GM18907 (cell line): ENCODE results near the gene MYLK2.
"Not testable (repeated sequence)": the region's sequence is repeated elsewhere in the genome, so short reads cannot be mapped to it uniquely, and the experiment has no call there.

Source experiments
- ATAC-seq: cut with Tn5 transposase; IDR thresholded peaks from one replicate; pipeline ENCODE4 v1.9.1; 2021; ENCODE audit warnings: mild to moderate bottlenecking, moderate library complexity; ENCODE audit not compliant: unreplicated experiment

The MYLK2 gene

DNA sequence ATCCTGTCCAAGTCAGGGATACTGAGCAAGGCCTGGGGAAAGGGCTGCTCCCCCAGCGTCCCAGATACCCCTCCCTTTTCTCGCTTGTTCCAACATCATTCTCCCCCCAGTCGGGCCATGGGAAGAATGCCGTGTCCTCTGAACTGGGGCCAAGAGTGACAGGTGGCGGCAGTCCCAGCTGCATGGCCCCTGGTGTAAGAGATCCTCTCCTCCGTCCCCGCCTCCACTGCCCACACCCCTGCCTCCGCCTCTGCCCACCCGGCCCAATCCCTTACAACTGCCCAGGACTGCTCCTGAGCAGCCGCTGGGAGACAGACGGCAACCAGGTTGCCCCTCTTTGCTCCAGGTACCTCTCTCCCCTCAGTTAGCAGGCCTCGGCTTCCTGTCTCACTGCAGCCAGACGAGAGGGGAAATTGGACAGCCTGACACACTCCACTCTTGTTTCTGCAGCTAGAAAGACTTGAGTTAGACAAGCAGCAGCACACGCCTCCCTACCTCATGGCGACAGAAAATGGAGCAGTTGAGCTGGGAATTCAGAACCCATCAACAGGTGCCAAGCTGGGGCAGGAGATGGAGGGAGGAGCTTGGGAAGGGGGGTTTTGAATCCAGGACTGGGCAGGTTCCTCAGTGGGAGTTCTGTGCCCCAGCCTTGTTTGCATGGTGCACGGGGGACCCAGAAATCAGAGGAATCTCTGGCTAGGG lies at the start of gene MYLK2:
Gene MYLK2, plus strand, starts transcription at position 274 of the 702 bp plus-strand sequence. Its CDS starts 225 bp downstream, at position 499.
- no peak for ATAC-seq

DNA sequence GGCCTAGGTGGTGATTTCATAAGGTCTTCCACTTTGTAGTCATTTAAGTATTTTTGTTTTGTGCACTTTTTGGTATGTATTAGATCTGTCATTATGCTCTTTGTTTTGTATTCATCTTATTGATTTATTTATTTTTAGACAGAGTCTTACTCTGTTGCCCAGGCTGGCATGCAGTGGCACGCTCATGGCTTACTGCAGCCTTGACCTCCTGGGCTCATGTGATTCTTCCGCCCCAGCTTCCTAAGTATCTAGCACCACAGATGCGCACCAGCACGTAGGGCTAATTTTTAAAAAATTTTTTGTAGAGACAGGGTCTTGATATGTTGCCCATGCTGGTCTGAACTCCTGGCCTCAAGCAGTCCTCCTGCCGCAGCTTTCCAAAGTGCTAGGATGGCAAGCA lies 49.5 kb upstream of the MYLK2 start:
- ATAC-seq: no peak

DNA sequence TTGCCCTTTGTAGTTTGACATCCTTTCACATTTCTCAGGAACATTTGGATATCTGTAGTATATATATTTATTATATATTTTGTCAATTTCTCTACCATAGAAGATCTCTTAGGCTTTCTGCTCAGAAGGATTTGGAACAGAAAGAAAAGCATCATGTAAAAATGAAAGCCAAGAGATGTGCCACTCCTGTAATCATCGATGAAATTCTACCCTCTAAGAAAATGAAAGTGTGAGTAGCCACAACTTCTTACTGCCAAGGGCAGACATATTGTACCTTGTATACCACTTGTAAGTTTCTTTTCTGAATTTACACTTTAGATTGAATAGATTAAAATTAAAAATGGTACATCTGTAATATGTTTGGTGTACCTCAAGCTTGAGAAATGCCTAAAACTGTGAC lies 48.9 kb upstream of the MYLK2 start:
- ATAC-seq: no peak

DNA sequence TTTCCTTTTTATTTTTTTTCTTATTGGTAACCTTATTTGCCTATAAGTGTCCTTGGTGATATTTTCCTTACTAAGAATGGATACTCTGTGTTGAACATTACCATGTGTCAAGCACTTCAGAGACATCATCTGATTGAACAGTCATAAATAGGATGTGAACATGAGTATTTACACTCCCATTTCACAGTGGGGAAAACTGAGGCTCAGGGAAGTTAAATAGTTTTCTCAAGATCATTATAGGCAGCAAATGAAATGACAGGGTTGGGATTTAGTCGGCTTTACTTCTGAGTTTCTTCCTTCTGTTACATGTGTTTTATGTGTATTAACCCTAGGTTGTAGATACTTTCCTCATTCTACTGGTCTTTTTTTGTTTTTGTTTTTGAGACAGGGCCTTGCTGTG lies 44.7 kb upstream of the MYLK2 start:
- no peak for ATAC-seq

DNA sequence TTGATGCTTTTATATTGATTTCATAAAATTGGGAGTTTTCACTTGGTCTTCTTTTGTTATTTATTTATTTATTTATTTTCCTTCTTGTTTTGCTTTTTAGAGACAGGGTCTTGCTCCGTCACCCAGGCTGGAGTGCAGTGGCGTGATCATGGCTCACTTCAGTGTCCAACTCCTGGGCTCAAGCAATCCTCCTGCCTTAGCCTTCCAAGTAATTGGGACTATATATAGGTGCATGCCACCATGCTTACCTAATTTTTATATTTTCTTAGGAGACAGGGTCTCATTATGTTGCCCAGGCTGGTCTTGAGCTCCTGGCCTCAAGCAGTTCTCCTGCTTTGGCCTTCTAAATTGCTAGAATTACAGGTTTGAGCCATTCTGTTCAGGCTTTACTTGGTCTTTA lies 38.3 kb upstream of the MYLK2 start:
- no peak for ATAC-seq

DNA sequence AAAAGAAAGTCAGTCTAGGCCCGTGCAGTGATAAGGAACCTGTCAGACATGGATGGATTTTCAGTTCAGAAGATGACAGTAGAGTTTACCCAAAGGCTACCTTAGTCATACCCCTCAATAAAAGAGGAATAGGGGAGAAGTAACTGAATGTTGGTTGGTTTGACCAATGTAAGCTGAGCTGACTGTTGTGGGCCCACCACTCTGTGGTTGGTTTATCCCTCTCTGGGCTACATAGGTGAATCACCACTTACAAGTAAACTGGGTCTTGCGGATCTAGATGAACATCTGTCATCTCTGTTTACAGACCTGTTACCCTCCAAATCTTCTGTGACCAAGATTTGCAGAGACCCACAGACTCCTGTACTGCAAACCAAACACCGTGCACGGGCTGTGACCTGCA lies 37.2 kb upstream of the MYLK2 start:
- no peak for ATAC-seq

DNA sequence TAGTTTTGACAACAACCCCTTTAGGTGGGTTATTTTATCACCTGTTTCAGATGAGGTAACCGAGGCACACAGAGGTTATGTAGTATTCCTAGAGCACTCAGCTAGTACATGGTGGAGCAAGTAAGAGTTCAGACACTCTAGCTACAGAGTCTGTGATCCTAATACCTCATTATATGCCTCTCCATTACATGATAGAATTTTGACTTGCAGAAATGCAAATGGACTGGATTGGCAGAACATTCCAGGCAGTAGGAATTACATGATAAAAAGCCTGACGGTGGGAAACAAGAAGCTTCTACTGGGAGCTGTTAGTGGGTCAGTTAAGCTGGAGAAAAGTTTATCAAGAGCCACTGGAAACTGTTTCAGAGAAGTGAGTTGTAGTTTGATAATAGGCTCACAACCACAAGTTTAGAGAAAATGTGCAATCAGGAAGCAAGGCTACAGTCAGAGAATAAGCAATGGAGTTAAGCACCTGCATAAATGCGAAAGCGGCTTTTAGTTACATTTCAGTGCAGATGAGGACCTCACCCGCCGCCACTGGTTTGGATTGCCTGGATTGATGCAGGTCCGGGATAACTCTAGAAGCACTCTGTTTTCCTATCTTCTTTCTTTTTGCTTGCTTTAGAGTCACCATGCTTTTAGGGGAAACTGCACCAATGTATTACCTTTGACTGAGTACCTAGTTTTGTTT lies 34.7 kb upstream of the MYLK2 start:
- ATAC-seq: no peak

DNA sequence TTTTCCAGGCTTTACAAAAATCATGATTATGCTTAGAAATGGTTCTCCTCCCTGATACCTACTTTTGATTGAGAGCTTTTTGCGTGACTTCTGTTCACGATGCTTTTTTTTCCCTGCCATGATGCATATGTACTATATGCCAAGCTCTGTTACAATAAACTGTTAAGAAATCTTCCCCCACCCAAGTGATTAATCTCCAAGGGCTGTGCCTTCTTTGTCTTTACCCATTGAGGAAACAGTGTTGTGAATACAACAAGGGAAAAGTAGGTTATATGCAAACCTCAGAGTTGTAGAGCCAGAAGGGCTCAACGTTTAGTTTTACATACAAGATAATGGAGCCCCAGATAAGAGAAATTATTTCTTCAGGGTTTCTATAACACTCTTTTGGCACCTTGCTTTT lies 34.1 kb upstream of the MYLK2 start:
- no peak for ATAC-seq

DNA sequence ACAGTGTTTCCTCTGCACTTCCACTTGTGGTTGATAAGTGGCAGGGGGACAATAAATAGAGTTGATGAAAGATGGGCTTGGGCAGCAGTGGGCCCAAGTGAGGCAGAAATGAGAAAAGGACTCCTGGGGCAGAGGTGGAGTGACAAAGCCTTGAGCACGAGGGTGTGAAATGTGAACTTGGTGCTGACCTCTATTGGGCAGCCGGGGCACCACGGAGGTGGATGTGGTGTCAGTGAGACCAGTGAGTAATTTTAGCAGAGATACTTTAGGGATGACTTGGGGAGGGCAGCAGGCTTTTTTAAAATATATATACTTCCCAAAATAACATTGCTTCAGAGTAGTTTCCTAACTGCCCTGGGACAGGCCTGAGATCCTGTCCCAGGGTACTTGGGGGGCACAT lies 30.6 kb upstream of the MYLK2 start:
- ATAC-seq: no peak

DNA sequence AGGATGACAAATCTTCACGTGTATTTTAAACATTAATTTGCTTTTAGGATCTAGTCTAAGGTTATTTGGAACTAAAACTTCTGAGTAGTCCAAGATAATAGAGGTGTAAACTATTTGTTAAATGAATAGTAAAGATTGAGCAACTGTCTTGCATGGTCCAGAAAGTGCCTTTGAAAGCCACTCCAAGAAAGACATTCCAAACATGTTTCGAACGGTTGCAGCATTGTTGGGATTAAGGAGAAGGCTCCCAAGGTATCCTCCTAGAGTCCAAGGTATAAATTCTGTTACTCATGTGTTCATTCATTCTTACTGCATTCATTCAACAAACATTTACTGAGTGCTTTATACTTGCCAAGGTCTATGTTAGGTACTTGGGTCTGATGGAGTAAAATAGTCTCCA lies 28.8 kb upstream of the MYLK2 start:
- ATAC-seq: no peak

DNA sequence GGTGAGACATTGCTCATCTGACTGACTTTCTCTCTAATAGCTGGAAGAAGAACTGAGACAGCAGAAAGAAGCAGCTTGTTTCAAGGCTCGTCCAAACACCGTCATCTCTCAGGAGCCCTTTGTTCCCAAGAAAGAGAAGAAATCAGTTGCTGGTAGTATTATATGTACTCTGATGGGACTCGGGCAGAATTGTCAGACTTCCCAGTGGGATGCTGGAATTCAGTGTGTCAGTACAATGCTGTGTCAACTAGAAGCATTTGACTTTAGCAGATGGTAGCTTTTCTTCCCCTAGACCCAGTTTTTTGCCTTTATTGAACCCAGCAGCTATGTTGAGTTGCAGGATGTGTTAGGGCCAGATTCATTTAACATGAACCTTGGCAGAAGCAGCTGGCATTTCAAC lies 21.8 kb upstream of the MYLK2 start:
- ATAC-seq: no peak

DNA sequence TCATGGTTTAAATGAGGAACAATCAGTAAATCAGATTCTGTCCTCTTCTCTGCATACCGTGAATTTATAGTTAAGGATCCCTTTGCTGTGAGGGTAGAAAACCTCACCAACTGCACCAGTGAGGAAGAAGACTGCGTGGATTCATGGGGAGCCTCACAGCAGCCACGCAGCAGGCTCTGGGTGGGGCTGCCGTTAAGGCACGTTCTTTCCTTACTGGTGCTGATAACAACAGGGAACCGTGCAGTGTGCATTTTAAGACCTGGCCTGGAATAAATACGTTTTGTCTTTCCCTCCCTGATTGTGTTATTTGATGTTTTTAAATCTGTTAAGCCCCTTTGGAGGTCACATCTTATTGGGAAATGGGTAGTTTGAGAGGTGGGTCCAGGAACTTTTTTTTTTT lies 17.6 kb upstream of the MYLK2 start:
- ATAC-seq: no peak

DNA sequence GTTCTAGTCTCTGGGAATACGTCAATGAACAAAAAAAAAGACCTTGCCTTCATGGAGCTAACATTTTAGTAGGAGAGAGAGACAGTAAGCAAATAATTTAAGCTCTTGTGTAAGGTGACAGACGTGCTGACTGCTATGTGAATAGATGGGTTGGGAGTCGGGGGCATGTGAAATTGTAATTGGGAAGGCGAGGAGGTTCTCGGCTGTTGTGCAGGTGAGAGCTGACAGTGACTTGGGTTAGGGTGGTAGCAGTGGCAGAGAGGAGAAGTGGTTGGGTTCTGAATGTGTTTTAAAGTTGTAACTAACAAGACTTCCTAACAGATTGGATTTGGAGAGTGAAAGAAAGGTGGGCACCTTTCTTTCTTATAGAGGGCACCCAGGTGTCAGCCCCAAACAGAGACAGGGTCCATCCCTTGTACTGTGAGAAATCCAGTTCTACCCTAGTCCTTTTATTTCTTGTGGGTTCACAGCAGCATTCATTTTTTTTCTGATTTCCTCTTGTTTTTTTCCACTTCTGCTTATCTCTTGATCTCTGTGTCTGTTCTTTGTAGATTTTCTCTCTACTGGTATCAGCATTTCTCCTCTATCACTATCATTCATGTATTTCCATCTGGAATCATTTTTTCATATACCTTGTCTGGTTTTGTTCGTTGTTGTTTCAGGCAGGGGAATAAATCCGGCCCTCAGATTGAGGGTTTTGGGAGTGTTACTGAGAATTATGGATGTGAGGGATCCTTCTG lies 15.4 kb upstream of the MYLK2 start:
- no peak for ATAC-seq

DNA sequence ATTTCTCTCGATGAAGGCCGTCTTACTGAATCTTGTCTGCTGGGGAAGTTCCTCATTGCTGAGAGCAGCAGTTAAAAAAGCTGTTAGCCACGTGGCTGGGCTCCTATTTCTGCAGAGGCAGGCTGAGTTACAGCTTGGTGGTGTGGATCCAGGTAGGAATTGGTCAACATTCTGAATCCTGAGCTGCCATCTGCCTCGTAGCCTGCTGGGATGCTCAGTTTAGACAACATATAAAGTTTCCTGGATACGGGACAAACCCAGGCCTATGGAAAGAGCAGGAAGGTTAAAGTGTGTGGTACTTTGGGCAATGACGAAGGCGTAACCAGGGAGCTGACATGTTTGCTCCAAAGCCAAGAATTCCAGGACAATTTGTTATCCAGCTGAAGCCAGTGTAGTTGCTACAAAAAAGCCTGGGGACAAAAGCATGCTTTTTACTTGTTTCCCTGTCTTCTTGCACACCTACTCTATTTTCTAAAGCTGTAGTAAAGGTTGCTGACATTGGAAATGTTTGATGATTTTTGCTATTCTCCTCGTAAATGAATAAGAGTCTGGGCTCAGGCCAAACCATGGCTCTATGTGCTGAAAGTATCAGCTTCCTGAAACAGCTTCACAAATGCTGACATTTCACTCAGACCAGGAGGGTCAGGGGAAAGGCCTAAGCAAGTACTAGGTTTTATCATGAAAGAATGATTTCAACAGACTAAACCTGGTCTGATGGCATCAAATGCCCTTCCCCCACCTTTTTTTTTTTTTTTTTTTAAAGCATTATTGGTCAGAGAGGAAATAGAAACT lies 12.4 kb upstream of the MYLK2 start:
- ATAC-seq: no peak

DNA sequence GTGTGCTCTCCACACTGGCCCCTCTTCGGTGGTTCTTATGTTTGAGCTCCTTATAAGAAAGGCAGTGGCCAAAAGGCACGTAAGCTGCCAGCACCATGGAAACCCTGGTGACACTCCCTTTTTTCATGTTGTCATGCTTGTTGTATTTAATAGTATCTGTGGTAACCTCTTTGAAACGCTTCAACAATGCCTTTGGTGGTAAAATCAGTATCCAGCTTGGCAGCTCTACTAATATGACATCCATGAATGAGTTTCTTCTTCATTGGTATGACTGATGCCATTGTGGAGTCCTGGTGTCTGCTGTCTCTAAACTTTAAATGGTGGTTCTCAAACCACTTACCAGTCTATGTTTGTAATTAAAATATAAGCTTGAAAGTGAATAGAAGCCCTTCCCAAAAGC lies 10.7 kb upstream of the MYLK2 start:
- no peak for ATAC-seq

DNA sequence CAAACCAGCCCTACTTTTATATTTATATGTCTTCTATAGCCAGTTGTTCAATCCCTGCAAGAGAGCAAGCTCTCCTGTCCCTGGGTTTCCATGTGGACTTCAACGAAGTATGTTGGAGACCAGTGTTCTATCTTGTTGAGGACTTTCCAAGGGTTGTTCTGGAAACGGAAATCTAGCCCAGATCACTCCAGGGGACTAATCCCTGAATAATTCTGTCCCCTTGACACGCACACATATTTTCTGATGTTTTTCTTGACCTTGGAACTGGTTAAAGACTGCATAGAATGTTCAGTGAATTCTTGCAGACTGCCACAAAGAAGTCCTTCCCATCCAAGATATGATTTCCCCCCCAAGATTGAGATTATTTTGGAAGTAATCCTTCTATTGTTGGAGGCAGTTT lies 9.5 kb upstream of the MYLK2 start:
- no peak for ATAC-seq

DNA sequence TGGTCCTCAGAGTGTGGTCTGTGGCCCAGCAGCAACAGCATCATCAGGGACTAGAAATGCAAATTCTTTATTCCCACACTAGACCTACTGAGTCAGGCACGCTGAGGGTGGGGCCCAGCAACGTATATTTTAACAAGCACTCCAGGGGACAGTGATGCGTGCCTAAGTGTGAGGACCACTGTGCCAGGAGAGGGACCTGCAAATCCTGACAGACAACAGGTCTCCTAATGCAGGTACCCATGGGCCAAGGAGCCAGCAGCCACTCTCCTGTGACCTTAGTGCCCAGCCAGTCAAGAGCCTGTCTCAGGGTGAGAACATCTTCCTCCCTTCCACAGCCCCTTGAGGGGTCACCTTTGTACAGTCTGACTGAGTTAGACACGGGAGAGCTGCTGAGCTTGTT lies 8.0 kb upstream of the MYLK2 start:
- no peak for ATAC-seq

DNA sequence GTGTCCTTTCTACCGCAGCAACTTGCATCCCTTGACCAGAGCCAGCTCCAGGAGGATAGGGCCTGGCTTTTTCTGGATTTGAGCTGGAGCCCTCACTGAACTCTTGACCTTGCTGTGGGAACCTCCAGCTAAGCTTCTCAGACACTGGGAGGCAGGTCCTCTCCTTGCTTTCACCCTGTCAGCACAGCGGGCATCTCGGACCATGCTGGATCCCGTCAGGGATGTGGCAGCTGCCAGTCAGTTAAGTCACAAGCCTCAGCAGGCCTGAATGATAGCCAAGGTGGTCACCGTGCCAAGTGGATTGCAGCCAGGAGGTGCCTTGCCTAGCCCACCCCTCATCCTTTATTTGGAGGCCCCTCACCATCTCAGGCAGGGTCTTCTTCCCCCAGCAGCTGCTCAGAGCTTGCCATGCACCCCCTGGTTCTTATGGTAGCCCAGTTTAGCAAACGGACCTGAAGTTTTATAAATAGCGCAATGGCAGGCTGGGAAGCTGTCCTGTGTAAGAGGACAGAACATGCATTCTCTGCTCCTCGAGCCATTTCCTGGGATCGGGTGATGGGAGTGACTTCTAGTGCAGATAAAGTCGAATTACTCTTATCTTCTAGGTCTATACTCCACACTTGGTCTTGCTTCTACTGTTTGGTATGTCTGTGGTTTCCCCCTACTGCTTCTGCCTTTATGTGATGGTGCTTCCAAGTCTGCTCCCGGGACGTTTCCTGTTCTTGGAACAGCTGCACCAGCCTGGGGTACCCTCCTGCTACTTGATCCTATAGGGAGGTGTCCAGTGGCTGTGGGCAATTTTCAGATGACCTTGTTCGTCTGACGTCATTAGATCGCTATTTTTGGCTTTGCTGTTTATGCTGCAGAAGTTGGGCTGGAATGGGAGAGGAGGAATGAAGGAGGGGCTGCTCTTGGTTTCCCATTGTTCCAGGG lies 7.1 kb upstream of the MYLK2 start:
- ATAC-seq: no peak

DNA sequence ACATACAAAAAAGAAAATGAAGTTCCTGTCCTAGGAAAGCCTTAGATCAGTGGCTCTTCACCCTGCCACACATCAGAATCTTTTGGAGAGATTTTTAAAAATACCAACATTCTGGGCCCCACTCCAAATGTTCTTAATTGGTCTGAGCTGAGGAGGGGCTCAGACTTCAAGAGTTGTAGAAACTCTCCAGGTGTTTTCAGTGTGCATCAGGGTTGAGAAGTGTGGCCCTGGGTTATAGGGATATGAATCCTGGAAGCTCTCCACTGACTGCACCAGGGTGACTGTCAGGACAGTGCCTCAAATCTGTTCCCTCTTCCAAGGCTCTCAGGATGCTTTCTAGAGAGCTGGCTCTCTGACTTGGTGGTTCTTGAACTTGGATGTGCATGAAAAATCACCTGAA lies 5.5 kb upstream of the MYLK2 start:
- no peak for ATAC-seq

DNA sequence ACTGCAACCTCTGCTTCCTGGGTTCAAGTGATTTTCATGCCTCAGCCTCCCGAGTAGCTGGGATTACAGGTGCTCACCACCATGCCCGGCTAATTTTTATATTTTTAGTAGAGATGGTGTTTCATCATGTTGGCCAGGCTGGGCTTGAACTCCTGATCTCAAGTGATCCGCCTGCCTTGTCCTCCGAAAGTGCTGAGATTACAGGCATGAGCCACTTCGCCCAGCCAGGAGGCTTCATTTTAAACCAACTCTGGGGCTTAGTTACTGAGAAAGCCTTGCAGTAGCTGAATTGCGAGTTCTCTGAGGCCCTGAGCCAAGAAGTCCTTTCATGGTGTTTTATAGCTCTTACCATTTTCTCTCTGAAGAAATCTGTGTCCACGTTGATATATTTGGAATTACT lies 5.0 kb upstream of the MYLK2 start:
- ATAC-seq: not testable (repeated sequence)
